Measurements from ENCODE around the gene MTMR12. TPM values are rescaled to one million over a fixed set of nuclear protein-coding genes. Genes with fewer than 3 reads are reported as not detected.
"Not testable (repeated sequence)": the region's sequence is repeated elsewhere in the genome, so short reads cannot be mapped to it uniquely, and the experiment has no call there.

Gene MTMR12
- total and polyA plus RNA-seq, 4 donors = 7.8 to 43.3 (median 23.8) TPM

DNA sequence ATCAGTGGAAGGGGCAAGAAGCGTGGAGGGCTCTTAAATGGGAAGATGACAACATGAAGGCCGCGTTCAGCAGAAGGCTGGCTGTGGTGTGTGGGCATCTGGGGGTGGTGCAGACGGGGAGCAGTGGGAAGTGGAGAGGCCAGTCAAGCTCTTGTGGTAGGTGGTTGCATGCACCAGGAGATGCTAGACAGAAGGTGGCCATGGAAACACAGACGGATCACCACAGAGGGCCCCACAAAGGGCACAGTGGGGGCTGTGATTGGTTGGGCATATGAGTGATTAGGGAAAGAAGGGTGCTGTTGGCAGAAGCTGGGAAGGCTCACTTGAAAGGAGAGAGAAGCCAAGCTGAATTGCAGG, 14.7 kb downstream of the MTMR12 start:
- 48 to 63% methylated on average over 5 of the region's 5 CpGs for WGBS, 2 donors
- DNase-seq = no peak
- no peak overlapping the region for H3K27ac ChIP-seq (ENCODE audit: low read depth in 1 of 2, low read length in 1 of 2)

GRCh38 chr5:32297181-32298058, 15.3 kb downstream of the MTMR12 start:
- 50 to 76% methylated on average over 2 of the region's 2 CpGs for WGBS, 2 donors

More for the DNA sequence above, 14.7 kb downstream of the MTMR12 start:
- TF ChIP-seq CTCF (IDR thresholded peaks at IDR 0.05; ENCODE audit: control extremely low read depth, extremely low read depth) = no peak
- Histone ChIP-seq H3K4me3 (no peak overlapping the region), H3K9ac (ENCODE audit: insufficient read depth in 1 of 2, low read length in 2 of 2) (no peak overlapping the region), H3K9me3 (ENCODE audit: control insufficient read depth in 4 of 4, insufficient read depth in 3 of 4, low read length in 3 of 4) (no peaks in the 10 kb centered on the region), H3K27me3 (ENCODE audit: control insufficient read depth in 3 of 3, insufficient read depth in 3 of 3, low read length in 2 of 3) (no peaks in the 10 kb centered on the region), H3K4me1 (ENCODE audit: control insufficient read depth in 5 of 5, insufficient read depth in 5 of 5, low read length in 5 of 5) (peaks cover 0 to 11% (median 4%) of the 10 kb centered on the region in 5 donors), H3K36me3 (ENCODE audit: control insufficient read depth in 4 of 4, insufficient read depth in 4 of 4, low read length in 4 of 4) (peaks cover 0 to 10% (median 1%) of the 10 kb centered on the region in 4 donors)
- ATAC-seq (ENCODE audit: insufficient read depth, low FRiP score) = no peak

DNA sequence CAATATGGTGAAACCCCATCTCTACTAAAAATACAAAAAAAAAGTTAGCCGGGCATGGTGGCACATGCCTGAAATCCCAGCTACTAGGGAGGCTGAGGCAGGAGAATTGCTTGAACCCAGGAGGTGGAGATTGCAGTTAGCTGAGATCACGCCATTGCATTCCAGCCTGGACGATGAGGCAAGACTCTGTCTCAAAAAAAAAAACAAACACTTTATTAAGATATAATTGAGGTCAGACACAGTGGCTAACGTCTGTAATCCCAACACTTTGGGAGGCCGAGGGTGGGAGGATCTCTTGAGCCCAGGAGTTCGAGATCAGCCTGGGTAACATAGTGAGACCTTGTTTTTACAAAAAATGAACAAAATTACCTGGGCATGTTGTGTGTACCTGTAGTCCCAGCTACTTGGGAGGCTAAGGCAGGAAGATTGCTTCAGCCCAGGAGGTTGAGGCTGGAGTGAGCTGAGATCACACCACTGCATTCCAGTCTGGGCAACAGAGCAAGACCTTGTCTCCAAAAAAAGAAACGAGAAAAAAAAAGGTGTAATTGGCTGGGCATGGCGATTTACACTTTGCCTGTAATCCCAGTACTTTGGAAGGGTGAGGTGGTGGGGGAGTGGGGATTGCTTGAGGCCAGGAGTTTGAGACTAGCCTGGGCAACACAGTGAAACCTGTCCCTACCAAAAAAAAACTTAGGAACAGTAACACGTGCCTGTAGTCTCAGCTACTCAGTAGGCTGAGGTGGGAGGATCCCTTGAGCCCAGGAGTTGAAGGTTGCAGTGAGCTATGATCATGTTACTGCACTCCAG, 16.6 kb downstream of the MTMR12 start:
- not testable (repeated sequence) for DNase-seq
- WGBS, 2 donors = 77 to 90% methylated on average over 9 of the region's 9 CpGs

More at GRCh38 chr5:32297181-32298058, 15.3 kb downstream of the MTMR12 start:
- Histone ChIP-seq H3K4me1 (ENCODE audit: control insufficient read depth in 5 of 5, insufficient read depth in 5 of 5, low read length in 5 of 5) (peaks cover 0 to 11% (median 4%) of the 10 kb centered on the region in 5 donors), H3K9ac (ENCODE audit: insufficient read depth in 1 of 2, low read length in 2 of 2) (no peak overlapping the region), H3K36me3 (ENCODE audit: control insufficient read depth in 4 of 4, insufficient read depth in 4 of 4, low read length in 4 of 4) (peaks cover 0 to 10% (median 1%) of the 10 kb centered on the region in 4 donors), H3K27me3 (ENCODE audit: control insufficient read depth in 3 of 3, insufficient read depth in 3 of 3, low read length in 2 of 3) (no peaks in the 10 kb centered on the region), H3K27ac (ENCODE audit: low read depth in 1 of 2, low read length in 1 of 2) (no peak overlapping the region), H3K9me3 (ENCODE audit: control insufficient read depth in 4 of 4, insufficient read depth in 3 of 4, low read length in 3 of 4) (no peaks in the 10 kb centered on the region), H3K4me3 (no peak overlapping the region)
- no peak for DNase-seq
- ATAC-seq (ENCODE audit: insufficient read depth, low FRiP score) = no peak
- no peak for TF ChIP-seq CTCF (IDR thresholded peaks at IDR 0.05; ENCODE audit: control extremely low read depth, extremely low read depth)

GRCh38 chr5:32291591-32291990, 21.1 kb downstream of the MTMR12 start:
- H3K9me3 ChIP-seq (ENCODE audit: control insufficient read depth in 4 of 4, insufficient read depth in 3 of 4, low read length in 3 of 4) = no peaks in the 10 kb centered on the region
- no peak for DNase-seq
- no peak for TF ChIP-seq CTCF (IDR thresholded peaks at IDR 0.05; ENCODE audit: control extremely low read depth, extremely low read depth)
- H3K4me1 ChIP-seq (ENCODE audit: control insufficient read depth in 5 of 5, insufficient read depth in 5 of 5, low read length in 5 of 5) = peaks cover 0 to 8% (median 0%) of the 10 kb centered on the region in 5 donors
- no peak for ATAC-seq (ENCODE audit: insufficient read depth, low FRiP score)
- WGBS, 2 donors = 95 to 96% methylated on average over 7 of the region's 7 CpGs
- H3K27me3 ChIP-seq (ENCODE audit: control insufficient read depth in 3 of 3, insufficient read depth in 3 of 3, low read length in 2 of 3) = no peaks in the 10 kb centered on the region
- H3K36me3 ChIP-seq (ENCODE audit: control insufficient read depth in 4 of 4, insufficient read depth in 4 of 4, low read length in 4 of 4) = peaks cover 0 to 12% (median 3%) of the 10 kb centered on the region in 4 donors
- H3K27ac ChIP-seq (ENCODE audit: low read depth in 1 of 2, low read length in 1 of 2) = no peak overlapping the region
- H3K9ac ChIP-seq (ENCODE audit: insufficient read depth in 1 of 2, low read length in 2 of 2) = no peak overlapping the region
- no peak overlapping the region for H3K4me3 ChIP-seq

More for the DNA sequence above, 16.6 kb downstream of the MTMR12 start:
- not testable (repeated sequence) for H3K9ac ChIP-seq (ENCODE audit: insufficient read depth in 1 of 2, low read length in 2 of 2); H3K27ac ChIP-seq (ENCODE audit: low read depth in 1 of 2, low read length in 1 of 2); ATAC-seq (ENCODE audit: insufficient read depth, low FRiP score); H3K27me3 ChIP-seq (ENCODE audit: control insufficient read depth in 3 of 3, insufficient read depth in 3 of 3, low read length in 2 of 3); H3K4me3 ChIP-seq; H3K9me3 ChIP-seq (ENCODE audit: control insufficient read depth in 4 of 4, insufficient read depth in 3 of 4, low read length in 3 of 4)
- Histone ChIP-seq H3K36me3 (ENCODE audit: control insufficient read depth in 4 of 4, insufficient read depth in 4 of 4, low read length in 4 of 4) (peaks cover 0 to 12% (median 1%) of the 10 kb centered on the region in 4 donors), H3K4me1 (ENCODE audit: control insufficient read depth in 5 of 5, insufficient read depth in 5 of 5, low read length in 5 of 5) (peaks cover 0 to 11% (median 4%) of the 10 kb centered on the region in 5 donors)
